HAP-1 (cell line): Measurements from ENCODE around the gene ATP9B.

Experiments used
- DNase-seq, 2 experiments: peaks; one replicate each; pipeline ENCODE4 v3.0.0-alpha.2; 2016 to 2020; ENCODE audit warnings: low spot score in 2 of 2
- H3K27me3 ChIP-seq: fragments of 250-450 bp; sonication (Bioruptor Pico); 2 replicates; pipeline ENCODE4 v1.5.1; 2020; ENCODE audit warnings: low read depth, mild to moderate bottlenecking, moderate library complexity
- H3K36me3 ChIP-seq: fragments of 250-450 bp; sonication (Bioruptor Pico); replicated peaks from 2 replicates; pipeline ENCODE4 v1.5.1; 2020; ENCODE audit warnings: mild to moderate bottlenecking
- H3K4me1 ChIP-seq: fragments of 250-450 bp; sonication (Bioruptor Pico); 2 replicates; pipeline ENCODE4 v1.5.1; 2020; ENCODE audit warnings: mild to moderate bottlenecking
- H3K4me3 ChIP-seq: fragments of 250-450 bp; sonication (Bioruptor Pico); 2 replicates; pipeline ENCODE4 v1.5.1; 2020; ENCODE audit warnings: mild to moderate bottlenecking, moderate library complexity
- H3K9me3 ChIP-seq: fragments of 250-450 bp; sonication (Bioruptor Pico); 2 replicates; pipeline ENCODE4 v1.5.1; 2020; ENCODE audit warnings: mild to moderate bottlenecking, moderate library complexity
- in situ Hi-C: fragments of 300-500 bp; cut with MboI; formaldehyde crosslinking; loops from 3 replicates; pipeline ENCODE4 v1.14.3; 2020; ENCODE audit warnings: low sequenced_read_pairs, inconsistent platforms, mixed read lengths

The ATP9B gene

GRCh38 chr18:79092874-79093273 lies 23.7 kb downstream of the ATP9B start:
- no peak for DNase-seq
- in situ Hi-C loops: no loop called here
- no peaks in the 10 kb centered on the region for H3K27me3 ChIP-seq
- no peak overlapping the region for H3K4me3 ChIP-seq
- H3K9me3 ChIP-seq: peaks cover 2% of the 10 kb centered on the region; the same call in 1 of the 2 replicates
- peaks cover 5% of the 10 kb centered on the region; the same call in 1 of the 2 replicates for H3K4me1 ChIP-seq
- H3K36me3 ChIP-seq: no peaks in the 10 kb centered on the region

GRCh38 chr18:79093986-79094385 lies 24.8 kb downstream of the ATP9B start:
- H3K4me1 ChIP-seq: peaks cover 5% of the 10 kb centered on the region; the same call in 1 of the 2 replicates
- peaks cover 2% of the 10 kb centered on the region; the same call in 1 of the 2 replicates for H3K9me3 ChIP-seq
- H3K36me3 ChIP-seq: no peaks in the 10 kb centered on the region
- no peak for DNase-seq
- no peak overlapping the region for H3K4me3 ChIP-seq
- H3K27me3 ChIP-seq: no peaks in the 10 kb centered on the region
- in situ Hi-C loops: no loop called here

- in situ Hi-C loops: no loop called here
- H3K4me3 ChIP-seq: no peak overlapping the region
Observed at GRCh38 chr18:79095216-79095615, 26.0 kb downstream of the ATP9B start.

DNA sequence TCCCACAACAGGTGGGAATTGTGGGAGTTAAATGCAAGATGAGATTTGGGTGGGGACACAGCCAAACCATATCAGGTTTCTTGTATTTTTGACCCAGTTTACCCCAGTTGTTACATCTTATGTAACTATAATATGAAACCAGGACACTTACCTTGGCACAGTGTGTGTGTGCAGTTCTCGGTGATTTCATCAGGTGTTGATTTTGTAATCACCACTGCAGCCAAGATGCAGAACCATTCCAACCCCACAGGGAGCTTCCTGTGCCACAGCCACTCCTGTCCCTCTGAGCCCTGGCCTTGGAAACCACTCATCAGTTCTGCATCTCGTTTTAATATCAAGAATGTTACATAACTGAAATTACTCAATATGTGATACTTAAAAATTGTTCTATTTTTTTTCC lies 31.8 kb downstream of the ATP9B start:
- in situ Hi-C loops: no loop called here
- Histone ChIP-seq H3K4me1 (no peaks in the 10 kb centered on the region), H3K36me3 (no peaks in the 10 kb centered on the region), H3K4me3 (no peak overlapping the region), H3K27me3 (no peaks in the 10 kb centered on the region), H3K9me3 (no peaks in the 10 kb centered on the region)
- DNase-seq: no peak

More at GRCh38 chr18:79095216-79095615, 26.0 kb downstream of the ATP9B start:
- peaks cover 5% of the 10 kb centered on the region; the same call in 1 of the 2 replicates for H3K4me1 ChIP-seq
- no peaks in the 10 kb centered on the region for H3K36me3 ChIP-seq
- no peak for DNase-seq
- H3K27me3 ChIP-seq: no peaks in the 10 kb centered on the region
- peaks cover 2% of the 10 kb centered on the region; the same call in 1 of the 2 replicates for H3K9me3 ChIP-seq

- H3K9me3 ChIP-seq: no peaks in the 10 kb centered on the region
Observed at GRCh38 chr18:79102886-79103285, 33.7 kb downstream of the ATP9B start.

GRCh38 chr18:79104137-79104536 lies 34.9 kb downstream of the ATP9B start:
- H3K9me3 ChIP-seq: no peaks in the 10 kb centered on the region
- in situ Hi-C loops: no loop called here
- DNase-seq: no peak
- H3K4me3 ChIP-seq: no peak overlapping the region
- H3K27me3 ChIP-seq: no peaks in the 10 kb centered on the region
- H3K36me3 ChIP-seq: no peaks in the 10 kb centered on the region
- H3K4me1 ChIP-seq: peaks cover 12% of the 10 kb centered on the region

More at GRCh38 chr18:79102886-79103285, 33.7 kb downstream of the ATP9B start:
- H3K4me1 ChIP-seq: no peaks in the 10 kb centered on the region; the same call in 1 of the 2 replicates
- no peak for DNase-seq
- H3K36me3 ChIP-seq: no peaks in the 10 kb centered on the region
- H3K27me3 ChIP-seq: no peaks in the 10 kb centered on the region
- in situ Hi-C loops: no loop called here
- H3K4me3 ChIP-seq: no peak overlapping the region

DNA sequence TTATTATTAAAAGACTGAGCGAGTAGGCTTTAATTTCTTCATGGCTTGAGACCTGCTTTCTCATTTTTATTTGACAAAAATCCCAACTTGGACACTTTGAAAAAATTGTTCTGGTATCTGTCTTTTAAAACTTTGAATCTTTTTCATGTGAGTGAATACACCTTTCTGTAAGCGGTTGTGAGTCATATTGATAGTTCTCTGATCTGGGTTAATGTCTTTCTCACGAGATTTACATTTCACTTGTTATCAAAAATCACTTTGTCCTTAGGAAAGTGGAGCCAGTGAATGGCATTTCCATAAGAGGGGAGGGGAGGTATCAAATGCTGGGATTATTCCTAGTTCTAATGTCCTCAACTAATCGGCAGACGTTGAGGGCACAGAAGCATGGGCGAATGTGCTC lies 36.3 kb downstream of the ATP9B start:
- in situ Hi-C loops: no loop called here
- Histone ChIP-seq H3K4me3 (no peak overlapping the region), H3K9me3 (no peaks in the 10 kb centered on the region), H3K4me1 (peaks cover 13% of the 10 kb centered on the region), H3K36me3 (no peaks in the 10 kb centered on the region), H3K27me3 (no peaks in the 10 kb centered on the region)
- no peak for DNase-seq

- no peaks in the 10 kb centered on the region for H3K27me3 ChIP-seq
- in situ Hi-C loops: no loop called here
- no peak overlapping the region for H3K4me3 ChIP-seq
- no peaks in the 10 kb centered on the region for H3K9me3 ChIP-seq
- no peaks in the 10 kb centered on the region for H3K36me3 ChIP-seq
- DNase-seq: no peak
- H3K4me1 ChIP-seq: peaks cover 13% of the 10 kb centered on the region
Observed at GRCh38 chr18:79106084-79106483, 36.9 kb downstream of the ATP9B start.

DNA sequence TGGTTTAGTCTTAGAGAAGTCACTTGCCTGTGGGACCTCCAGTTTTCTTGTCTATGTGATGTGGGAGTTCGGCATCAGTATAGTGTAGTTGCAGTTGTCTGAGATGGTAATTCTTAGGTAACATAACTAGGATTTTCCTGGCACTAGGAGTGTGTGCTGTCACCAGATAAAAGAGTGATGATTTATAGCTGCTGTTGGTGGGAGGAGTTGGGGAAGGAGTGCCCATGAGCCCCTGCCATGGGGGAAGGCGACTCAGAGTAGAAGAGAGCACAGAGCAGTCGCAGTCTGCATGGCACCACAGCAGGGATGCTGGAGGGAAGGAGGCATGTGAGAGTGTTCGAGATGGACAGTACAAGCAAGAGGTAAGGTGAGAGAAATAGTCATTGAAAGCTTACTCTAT lies 38.7 kb downstream of the ATP9B start:
- H3K36me3 ChIP-seq: no peaks in the 10 kb centered on the region
- peaks cover 13% of the 10 kb centered on the region for H3K4me1 ChIP-seq
- H3K4me3 ChIP-seq: no peak overlapping the region
- in situ Hi-C loops: no loop called here
- H3K27me3 ChIP-seq: no peaks in the 10 kb centered on the region
- DNase-seq: no peak
- H3K9me3 ChIP-seq: no peaks in the 10 kb centered on the region

DNA sequence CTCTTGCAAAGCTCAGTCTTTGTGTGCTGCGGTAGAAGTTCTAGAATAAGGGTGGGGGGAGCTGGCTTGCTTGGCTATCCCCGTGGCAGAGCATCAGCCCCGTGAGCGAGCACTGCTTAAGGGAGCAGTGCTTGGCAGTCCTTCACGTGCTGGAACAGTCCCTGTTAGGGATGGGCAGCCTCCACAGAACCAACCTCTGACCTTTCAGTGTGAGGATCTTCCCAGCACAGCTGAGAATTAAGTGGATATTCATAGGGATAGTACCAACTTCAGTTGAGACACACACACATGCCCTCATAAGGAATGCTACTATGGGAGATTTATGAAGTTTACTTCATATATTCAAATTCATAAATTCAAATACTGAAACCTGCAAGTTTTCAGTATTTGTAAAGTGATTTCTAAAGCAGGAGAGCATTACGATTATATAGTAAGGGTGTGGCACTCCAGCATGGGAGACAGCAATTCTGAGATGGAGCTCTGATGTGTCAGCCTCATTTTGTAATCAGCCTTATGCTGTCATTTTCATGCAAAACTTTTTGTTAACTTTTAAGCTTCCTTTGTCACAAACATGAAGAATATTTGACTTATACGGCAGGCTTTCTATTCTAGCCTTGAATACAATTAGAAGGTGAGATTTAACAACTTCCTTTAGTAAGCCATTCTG lies 39.5 kb downstream of the ATP9B start:
- no peaks in the 10 kb centered on the region for H3K36me3 ChIP-seq
- peaks cover 13% of the 10 kb centered on the region for H3K4me1 ChIP-seq
- in situ Hi-C loops: no loop called here
- H3K9me3 ChIP-seq: no peaks in the 10 kb centered on the region
- peak; percentile 14 to 34 for DNase-seq
- H3K4me3 ChIP-seq: no peak overlapping the region
- no peaks in the 10 kb centered on the region for H3K27me3 ChIP-seq

DNA sequence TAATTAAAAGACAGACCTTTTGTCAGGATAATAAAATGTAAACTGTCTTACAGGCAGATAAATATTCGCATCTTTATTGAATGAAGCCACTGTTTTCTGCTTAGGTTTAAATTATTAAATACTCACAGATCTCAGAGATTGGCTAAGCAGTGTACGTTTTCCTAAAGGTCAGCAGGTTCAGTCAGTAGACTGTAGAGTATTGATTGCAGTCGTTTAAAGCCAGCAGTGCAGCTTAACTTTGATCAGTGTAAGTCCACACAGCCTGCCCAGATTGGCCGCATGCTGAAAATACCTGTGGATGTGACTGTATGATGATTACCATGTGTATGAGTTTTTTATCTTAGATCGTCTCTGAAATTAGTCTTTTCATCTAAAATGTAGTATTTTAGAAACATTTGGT lies 42.3 kb downstream of the ATP9B start:
- H3K9me3 ChIP-seq: no peaks in the 10 kb centered on the region
- no peak for DNase-seq
- H3K36me3 ChIP-seq: no peaks in the 10 kb centered on the region; the same call in 1 of the 2 replicates
- H3K4me3 ChIP-seq: no peak overlapping the region
- H3K4me1 ChIP-seq: peaks cover 13% of the 10 kb centered on the region
- in situ Hi-C loops: no loop called here
- H3K27me3 ChIP-seq: no peaks in the 10 kb centered on the region

GRCh38 chr18:79117385-79117784 lies 48.2 kb downstream of the ATP9B start:
- Histone ChIP-seq H3K4me3 (no peak overlapping the region), H3K9me3 (no peaks in the 10 kb centered on the region), H3K4me1 (no peaks in the 10 kb centered on the region), H3K27me3 (no peaks in the 10 kb centered on the region), H3K36me3 (no peaks in the 10 kb centered on the region; the same call in 1 of the 2 replicates)
- in situ Hi-C loops: no loop called here
- DNase-seq: no peak

DNA sequence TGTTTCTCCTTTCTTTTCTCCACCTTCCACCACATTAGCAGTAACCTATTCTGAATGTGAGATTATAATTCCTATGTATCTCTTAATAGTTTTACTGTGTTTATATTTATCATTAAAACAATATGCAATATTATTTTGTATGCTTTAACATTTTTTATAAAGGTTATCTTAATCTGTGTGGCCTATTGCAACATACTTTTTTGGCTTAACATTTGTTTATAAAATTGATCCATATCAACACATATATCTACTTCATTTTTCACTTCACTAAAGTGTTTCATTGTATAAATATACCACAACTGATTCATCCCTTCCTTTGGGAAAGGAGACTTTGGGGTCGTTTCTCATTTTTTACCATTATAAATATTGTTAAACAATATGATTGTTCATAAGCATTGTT lies 48.6 kb downstream of the ATP9B start:
- H3K4me1 ChIP-seq: no peaks in the 10 kb centered on the region
- H3K4me3 ChIP-seq: no peak overlapping the region
- no peaks in the 10 kb centered on the region for H3K9me3 ChIP-seq
- no peaks in the 10 kb centered on the region; the same call in 1 of the 2 replicates for H3K36me3 ChIP-seq
- H3K27me3 ChIP-seq: no peaks in the 10 kb centered on the region
- no peak for DNase-seq
- in situ Hi-C loops: no loop called here

DNA sequence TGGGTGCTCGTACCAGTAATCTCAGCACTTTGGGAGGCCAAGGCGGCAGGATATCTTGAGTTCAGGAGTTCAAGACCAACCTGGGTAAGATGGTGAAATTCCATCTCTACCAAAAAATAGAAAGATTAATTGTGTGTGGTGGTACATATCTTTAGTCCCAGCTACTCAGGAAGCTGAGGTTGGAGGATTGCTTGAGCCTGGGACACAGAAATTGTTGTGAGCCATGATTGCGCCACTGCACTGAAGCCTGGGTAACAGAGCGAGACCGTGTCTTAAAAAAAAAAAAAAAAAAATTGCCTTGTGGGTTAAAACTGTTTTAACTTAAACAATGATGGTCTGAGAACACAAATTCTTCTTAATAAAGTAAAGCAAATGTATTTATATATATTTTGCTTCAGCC lies 49.6 kb downstream of the ATP9B start:
- DNase-seq: no peak
- H3K4me1 ChIP-seq: no peaks in the 10 kb centered on the region
- no peak overlapping the region for H3K4me3 ChIP-seq
- H3K36me3 ChIP-seq: no peaks in the 10 kb centered on the region; the same call in 1 of the 2 replicates
- in situ Hi-C loops: no loop called here
- H3K27me3 ChIP-seq: no peaks in the 10 kb centered on the region
- no peaks in the 10 kb centered on the region for H3K9me3 ChIP-seq
